Stimulated activated CD8-positive, alpha-beta memory T cell treated with anti-CD3 and anti-CD28 coated beads, Interleukin-12 subunit alpha, Interleukin-12 subunit beta, amount 100 ng/mL, for 24 hours (primary cell): ENCODE data around the gene RDH11.

Experiments used
- DNase-seq: peaks from one replicate; pipeline ENCODE4 v3.0.0-alpha.2; 2020; ENCODE audit errors: extremely low read depth

The RDH11 gene

DNA sequence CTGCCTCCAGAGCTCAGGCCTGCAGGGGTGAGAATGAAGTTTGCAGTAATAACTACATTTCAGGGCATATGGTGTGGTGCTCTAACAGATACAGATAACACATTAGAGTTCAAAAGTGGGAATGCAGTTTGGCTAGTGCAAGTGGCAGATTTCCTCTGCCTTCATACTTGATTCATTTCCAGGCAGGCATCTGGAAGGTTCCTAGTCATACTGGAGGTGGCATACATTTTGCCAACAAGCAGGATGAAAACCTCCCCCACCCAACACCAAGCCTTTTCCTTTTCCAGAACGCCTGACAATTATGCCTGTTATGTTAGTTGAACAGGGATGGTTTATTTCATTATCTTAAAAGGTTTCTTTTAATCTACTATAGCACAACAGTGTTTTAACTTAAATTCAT lies 45.4 kb downstream of the RDH11 start:
- DNase-seq: no peak

DNA sequence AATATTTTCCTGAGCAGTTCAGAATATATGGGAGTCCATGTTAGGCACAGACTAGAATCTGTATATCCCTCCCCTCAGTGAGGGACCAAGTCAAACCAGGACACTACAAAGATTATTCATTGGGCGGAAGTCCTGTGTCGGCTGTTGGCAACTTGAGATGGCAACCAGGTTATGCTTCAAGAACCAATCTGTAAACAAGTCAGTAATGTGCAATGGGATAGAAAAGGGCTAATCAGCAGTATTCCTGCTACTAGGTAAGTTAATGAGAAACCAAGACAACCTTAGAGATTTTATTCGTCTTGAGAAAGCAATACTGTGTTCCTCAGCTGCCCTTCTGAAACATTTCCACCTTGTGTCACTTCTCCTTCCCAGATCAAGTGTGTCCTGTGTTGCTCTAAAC lies 49.4 kb downstream of the RDH11 start:
- no peak for DNase-seq

GRCh38 chr14:67645414-67645813 lies 50.1 kb downstream of the RDH11 start:
- DNase-seq: no peak

DNA sequence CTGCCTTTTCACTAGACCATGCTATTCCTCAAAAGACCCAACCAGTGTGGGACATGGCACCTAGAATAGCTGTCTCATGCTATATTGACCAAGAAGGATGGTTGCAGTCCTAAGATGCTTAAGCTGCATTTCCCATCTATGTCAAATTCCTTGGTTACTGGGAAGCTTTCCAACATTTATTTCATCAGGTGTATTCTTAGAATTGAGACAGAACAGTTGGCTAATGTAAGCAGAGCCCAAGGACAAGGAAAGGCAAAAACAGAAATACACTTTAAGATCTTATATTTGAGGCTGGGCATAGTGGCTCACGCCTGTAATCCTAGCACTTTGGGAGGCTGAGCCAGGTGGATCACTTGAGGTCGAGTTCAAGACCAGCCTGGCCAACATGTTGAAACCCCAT lies 51.1 kb downstream of the RDH11 start:
- DNase-seq: no peak

DNA sequence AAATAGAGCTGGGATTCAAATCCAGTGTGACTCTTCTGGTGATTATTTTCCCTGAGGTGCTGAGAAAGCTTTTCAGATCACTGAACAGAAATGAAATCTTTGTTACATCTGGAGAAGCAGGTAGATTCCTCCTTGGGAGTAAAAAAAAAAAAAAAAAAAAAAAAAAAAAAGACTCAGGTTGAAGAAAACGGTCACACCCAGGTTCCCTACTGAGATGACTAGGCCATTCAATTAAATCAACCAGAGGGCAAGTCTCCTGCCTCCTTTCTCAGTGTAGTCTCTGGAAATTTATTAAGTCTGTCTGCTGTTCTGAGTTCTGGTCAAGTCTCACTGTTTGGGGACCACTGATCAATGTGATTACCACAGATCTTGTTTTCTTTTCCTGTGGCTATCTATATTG lies 51.9 kb downstream of the RDH11 start:
- DNase-seq: no peak

DNA sequence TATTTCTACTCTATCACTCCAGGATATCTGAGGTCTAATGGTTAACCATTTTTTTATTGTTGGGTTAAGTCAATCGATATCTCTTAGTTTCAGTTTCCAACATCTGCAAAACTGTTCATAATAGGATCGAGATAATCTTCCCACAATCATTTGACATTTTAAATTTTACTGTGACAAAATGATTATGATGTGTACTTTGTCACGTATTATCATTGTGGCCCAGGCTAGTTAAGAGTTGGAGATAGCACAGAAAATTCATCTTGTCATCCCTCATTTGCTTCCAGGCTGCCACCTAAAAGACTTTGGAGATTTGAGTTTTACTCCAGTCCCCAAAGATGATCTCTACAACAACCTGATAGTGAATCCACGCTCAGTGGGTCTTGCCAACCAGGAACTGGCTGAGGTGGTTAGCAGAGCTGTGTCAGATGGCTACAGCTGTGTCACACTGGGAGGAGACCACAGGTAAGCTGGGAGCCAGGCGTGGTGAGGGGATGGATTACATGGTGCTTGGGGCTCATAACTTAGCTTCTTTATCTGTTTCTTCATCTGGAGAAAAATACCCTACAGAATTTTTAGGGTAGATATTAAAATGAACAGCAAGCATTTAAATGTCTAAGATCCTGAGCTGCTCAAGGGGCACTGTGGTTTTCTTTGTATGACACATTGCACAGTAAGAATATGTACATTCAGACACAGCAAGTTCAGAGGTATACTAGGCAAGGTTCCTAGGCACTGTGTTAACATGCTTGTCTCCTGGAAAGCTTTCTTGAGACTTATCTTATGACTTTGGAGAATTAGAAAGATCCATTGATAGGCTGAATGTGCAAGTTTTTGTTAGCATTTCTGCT lies 53.4 kb downstream of the RDH11 start:
- no peak for DNase-seq

GRCh38 chr14:67641480-67641879 lies 54.1 kb downstream of the RDH11 start:
- no peak for DNase-seq

DNA sequence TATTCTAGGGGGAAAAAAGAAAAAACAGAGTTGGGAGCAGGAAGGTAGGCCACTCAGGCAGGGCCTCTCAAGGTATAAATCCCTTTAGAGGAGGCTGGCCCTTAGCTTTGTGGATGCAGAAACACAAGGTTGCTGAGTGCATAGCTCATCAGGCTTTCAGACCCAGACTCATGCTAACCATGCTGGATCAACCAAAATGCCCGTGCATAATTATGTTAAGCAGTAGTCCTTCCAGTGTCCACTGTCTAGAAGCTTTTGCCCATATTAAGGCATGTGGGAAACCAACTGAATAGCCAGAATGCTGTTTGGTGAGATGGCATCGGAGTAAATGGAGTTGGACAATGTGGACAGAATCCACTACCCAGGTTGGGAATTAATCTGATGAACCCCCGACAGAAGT lies 56.9 kb downstream of the RDH11 start:
- DNase-seq: no peak

- DNase-seq: no peak
These were observed 59.1 kb downstream of the RDH11 start for GRCh38 chr14:67636361-67636919.

- DNase-seq: no peak
These were observed 62.0 kb downstream of the RDH11 start for GRCh38 chr14:67633451-67634147.

DNA sequence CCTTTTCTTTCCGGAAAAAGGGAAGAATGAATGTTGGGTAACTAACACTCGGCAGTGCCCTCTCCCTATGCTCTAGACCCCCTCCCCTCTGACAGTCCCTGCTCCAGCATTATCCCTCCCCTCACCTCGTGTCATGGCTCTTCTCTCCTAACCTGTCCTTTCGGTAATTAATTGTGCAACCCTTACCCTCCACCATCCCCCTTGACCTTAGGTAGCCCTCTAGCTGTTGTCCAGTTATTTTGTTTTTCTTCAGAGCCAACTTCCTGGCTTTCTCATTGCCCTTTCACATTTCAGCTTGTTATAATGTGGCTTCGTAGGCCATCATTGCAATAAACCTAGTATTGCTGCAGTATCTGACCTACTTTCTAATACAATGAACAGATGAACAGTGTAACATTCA lies 64.6 kb downstream of the RDH11 start:
- no peak for DNase-seq

DNA sequence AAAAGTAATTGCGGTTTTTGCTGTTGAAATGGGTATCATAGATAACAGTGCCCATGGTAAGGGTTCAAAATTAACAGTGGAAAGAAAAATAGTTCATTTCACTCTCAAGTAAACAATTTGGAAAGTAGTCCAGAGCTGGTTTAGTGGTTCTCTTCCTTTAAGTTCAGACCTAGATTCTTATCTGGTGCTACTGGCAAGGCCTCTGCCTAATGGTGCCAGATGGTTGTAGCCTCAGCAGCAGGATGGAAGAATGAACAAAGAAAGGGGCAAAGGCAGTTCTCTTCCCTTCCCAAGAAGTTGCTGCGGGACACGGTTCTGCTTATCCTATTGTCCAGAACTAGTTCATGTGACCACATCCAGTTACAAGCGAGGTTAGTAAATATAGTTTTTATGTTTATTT lies 65.4 kb downstream of the RDH11 start:
- no peak for DNase-seq

DNA sequence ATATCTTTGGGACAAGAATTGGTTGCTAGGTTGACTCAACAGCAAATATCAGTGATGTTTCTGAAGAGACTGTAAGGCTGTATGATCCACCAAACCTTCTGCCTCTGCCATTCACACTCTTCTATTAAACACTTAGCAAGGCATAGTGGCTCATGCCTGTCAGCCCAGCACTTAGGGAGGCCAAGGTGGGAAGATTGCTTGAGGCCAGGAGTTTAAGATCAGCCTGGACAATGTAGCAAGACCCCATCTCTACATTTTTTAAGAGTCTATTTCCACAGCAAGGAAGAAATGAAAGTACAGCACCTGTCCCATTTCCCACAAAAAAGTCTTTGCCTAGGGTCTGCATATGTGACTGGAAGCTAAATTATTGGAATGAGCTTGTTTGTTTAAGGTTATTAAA lies 68.0 kb downstream of the RDH11 start:
- DNase-seq: no peak
